Measurements from ENCODE around the gene TRIM61.
"Not testable (repeated sequence)": the region's sequence is repeated elsewhere in the genome, so short reads cannot be mapped to it uniquely, and the experiment has no call there.

The TRIM61 gene

DNA sequence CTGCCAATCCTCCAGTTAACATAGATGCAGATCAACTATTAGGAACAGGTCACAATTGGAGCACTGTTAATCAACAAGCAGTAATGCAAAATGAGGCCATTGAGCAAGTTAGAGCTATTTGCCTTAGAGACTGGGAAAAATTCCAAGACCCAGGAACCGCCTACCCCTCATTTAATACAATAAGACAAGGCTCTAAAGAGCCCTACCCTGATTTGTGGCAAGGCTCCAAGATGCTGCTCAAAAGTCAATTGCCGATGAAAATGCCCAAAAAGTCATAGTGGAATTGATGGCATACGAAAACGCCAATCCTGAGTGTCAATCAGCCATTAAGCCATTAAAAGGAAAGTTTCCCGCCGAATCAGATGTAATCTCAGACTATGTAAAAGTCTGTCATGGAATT lies 20.5 kb upstream of the TRIM61 start:
- no peak for DNase-seq (ENCODE audit: insufficient read length)
- no peak for TF ChIP-seq POLR2A (IDR thresholded peaks at IDR 0.05; ENCODE audit: low read depth, low read length)
- TF ChIP-seq POLR2AphosphoS5 (IDR thresholded peaks at IDR 0.05; ENCODE audit: low read depth, low read length): no peak
- no peak for TF ChIP-seq TAF1 (IDR thresholded peaks at IDR 0.05; ENCODE audit: borderline replicate concordance, low read depth, low read length)
- no peak for FAIRE-seq

DNA sequence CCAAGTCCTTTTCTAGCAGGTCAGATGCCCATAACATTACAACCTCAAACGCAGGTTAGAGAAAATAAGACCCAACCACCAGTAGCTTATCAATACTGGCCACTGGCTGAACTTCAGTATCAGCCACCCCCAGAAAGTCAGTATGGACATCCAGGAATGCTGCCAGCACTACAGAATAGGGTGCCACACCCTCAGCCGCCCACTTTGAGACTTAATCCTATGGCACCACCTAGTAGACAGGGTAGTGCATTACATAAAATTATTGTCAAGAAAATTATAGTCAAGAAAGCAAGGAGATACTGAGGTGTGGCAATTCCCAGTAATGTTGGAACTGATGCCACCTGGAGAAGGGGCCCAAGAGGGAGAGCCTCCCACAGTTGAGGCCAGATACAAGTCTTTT lies 19.9 kb upstream of the TRIM61 start:
- TF ChIP-seq POLR2AphosphoS5 (IDR thresholded peaks at IDR 0.05; ENCODE audit: low read depth, low read length): no peak
- no peak for TF ChIP-seq POLR2A (IDR thresholded peaks at IDR 0.05; ENCODE audit: low read depth, low read length)
- TF ChIP-seq TAF1 (IDR thresholded peaks at IDR 0.05; ENCODE audit: borderline replicate concordance, low read depth, low read length): no peak
- FAIRE-seq (no peak), DNase-seq (ENCODE audit: insufficient read length) (no peak)

DNA sequence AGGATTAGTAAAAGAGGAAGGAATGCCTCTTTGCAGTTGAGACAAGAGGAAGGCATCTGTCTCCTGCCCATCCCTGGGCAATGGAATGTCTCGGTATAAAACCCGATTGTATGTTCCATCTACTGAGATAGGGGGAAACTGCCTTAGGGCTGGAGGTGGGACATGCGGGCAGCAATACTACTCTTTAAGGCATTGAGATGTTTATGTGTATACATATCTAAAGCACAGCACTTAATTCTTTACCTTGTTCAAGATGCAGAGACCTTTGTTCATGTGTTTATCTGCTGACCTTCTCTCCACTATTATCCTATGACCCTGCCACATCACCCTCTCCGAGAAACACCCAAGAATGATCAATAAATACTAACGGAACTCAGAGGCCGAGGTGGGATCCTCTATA lies 18.7 kb upstream of the TRIM61 start:
- not testable (repeated sequence) for FAIRE-seq; DNase-seq (ENCODE audit: insufficient read length)

DNA sequence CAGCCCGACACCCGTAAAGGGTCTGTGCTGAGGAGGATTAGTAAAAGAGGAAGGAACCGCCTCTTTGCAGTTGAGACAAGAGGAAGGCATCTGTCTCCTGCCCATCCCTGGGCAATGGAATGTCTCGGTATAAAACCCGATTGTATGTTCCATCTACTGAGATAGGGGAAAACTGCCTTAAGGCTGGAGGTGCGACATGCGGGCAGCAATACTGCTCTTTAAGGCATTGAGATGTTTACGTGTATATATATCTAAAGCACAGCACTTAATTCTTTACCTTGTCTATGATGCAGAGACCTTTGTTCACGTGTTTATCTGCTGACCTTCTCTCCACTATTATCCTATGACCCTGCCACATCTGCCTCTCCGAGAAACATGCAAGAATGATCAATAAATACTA lies 13.3 kb upstream of the TRIM61 start:
- DNase-seq (ENCODE audit: insufficient read length); FAIRE-seq: not testable (repeated sequence)

DNA sequence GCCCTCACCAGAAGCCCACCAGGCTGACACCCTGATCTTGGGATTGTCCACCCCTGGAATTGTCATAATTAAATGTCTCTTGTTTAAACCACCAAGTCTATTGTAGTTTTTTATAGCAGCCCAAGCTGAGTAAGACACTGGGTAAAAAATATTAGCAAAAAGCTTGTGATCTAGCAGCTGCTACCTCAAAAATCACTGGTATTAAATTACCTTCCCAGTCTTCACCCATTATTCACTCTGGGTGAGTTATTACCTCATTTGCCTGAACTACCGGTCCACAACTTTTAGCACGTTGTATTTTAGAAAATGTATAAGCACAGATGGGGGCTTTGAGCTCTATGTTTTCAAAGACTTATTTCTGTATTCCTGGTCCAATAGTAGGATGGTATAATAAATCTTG lies 12.0 kb upstream of the TRIM61 start:
- no peak for DNase-seq (ENCODE audit: insufficient read length)
- FAIRE-seq: no peak
- TF ChIP-seq TAF1 (IDR thresholded peaks at IDR 0.05; ENCODE audit: borderline replicate concordance, low read depth, low read length) (no peak), POLR2A (IDR thresholded peaks at IDR 0.05; ENCODE audit: low read depth, low read length) (no peak), POLR2AphosphoS5 (IDR thresholded peaks at IDR 0.05; ENCODE audit: low read depth, low read length) (no peak)

DNA sequence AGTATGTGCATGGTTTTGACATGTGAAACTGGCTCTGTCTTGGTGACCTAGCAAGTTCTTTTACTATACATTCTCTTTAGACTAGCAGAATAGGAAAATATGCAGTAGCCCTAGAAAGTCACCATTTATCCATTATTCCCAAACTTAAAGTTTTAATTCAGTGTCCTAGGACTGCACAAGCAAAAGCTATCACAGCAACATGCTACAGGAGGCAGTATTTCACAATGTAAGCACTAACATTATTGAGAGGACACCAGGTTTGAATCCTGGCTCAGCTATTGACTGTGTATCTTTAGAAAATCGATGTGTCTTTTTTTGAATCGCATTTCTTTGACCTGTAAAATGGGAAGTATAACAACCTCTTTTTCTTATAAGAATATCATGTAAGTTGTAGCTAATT lies 5.5 kb downstream of the TRIM61 start:
- FAIRE-seq; DNase-seq (ENCODE audit: insufficient read length): not testable (repeated sequence)

DNA sequence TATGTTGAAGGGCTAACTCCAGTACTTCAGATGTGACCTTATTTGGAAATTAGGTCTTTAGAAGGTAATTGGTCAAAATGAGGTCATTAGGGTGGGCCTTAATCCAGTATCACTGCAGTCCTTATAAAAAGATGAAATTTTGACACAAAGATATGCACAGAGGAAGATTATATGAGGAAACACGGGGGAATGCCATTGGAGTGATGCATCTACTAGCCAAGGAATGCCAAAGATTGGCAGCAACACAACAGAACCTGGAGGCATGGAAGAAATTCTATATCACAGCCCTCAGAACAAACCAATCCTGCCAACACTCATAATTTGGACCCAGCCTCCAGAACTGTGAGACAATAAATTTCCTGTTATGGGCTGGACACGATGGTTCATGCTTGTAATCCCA lies 17.6 kb downstream of the TRIM61 start:
- TF ChIP-seq POLR2AphosphoS5 (IDR thresholded peaks at IDR 0.05; ENCODE audit: low read depth, low read length) (no peak), POLR2A (IDR thresholded peaks at IDR 0.05; ENCODE audit: low read depth, low read length) (no peak), TAF1 (IDR thresholded peaks at IDR 0.05; ENCODE audit: borderline replicate concordance, low read depth, low read length) (no peak)
- FAIRE-seq (no peak), DNase-seq (ENCODE audit: insufficient read length) (no peak)

DNA sequence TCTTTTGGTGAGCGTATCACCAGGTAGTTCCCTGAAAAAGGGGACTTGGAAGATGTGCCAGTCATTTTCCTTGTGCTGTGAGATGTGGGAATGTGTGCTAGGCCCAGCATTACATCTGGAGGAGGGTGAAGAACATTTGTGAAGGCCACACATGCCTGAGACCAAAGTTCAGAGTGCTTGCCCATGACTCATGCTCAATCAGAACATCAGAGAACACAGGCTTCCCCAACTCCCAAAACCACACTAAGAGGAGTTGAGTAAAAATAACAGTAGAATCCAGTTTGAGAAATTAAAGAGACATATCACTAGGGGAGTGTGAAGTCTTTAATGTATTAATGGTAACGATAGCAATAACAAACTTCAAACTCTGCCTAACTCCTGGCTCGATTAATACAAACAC lies 18.0 kb downstream of the TRIM61 start:
- FAIRE-seq; DNase-seq (ENCODE audit: insufficient read length): not testable (repeated sequence)

DNA sequence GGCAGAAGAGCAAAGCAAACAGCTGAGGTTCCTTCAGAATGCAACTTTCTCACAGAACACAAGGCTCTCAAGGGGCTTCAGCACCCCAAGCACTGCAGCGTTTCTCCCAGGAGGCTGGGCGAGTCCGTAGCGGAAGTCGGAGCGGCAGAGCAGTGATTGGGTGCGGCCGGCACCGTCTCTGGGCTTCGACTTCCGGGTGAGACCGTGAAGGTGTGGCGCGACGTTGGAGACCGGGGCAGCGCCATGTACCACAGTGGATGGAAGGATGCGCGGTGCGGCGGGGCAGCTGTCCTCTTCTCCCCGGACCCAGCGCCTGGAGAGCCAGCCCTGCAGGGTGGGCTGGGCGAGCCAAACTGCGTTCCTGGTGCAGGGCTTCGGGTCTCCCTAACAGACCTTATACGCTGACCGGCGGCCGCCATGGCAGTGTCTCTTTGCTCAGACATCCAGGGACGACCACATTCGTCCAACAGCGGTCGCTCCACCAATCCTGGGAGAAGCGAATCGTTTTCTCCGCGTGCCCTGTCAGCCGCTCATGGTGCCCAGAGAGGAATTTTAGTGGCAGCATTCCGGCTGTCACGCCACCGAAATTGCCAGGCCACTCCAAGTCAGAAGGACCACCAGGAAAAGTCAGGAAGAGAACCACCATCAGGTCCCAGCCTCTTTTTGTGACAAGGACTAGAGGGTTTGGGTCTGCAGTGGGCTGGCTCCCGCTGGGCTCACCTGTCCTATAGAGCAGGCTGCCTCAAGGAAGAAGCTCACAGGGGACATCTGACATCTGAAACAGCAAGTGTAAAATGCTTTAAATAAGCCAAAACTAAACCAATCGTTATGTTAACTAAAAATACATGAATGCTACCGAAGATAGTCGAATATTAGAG lies 20.5 kb downstream of the TRIM61 start:
- FAIRE-seq (peak; percentile 98), DNase-seq (ENCODE audit: insufficient read length) (peak; percentile 71)
- TF ChIP-seq TAF1 (IDR thresholded peaks at IDR 0.05; ENCODE audit: borderline replicate concordance, low read depth, low read length): no peak
- peak; percentile 81; the same call in 1 of the 2 replicates for TF ChIP-seq POLR2A (IDR thresholded peaks at IDR 0.05; ENCODE audit: low read depth, low read length)

DNA sequence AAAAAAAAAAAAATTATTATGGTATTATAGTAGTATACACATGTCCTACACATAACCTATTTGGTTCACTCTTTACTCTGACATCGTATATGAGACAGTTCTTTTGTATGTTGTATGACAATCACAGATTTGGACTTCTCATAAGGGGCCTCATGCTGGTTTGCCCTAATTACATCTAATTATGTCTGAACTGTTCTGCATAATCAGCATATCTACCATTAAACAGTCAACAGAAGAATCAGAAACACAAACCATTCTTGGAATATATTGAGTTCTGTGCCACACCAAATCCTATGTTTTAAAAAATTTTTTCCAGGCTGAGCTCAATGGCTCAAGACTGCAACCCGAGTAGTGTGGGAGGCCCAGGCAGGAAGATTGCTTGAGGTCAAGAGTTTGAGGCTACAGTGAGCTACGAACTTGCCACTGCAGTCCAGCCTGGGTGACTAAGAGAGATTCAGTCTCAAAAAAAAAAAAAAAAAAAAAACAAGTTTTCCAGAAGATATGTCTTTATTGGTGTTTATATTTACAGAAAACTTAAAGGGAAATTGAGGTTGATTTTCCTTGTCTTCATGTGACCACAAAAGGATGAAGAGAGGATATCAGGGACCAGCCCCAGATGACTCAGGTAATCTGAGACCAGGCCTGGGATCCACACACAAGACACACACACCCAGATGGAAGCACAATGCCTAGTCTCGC lies 22.2 kb downstream of the TRIM61 start:
- TF ChIP-seq POLR2AphosphoS5 (IDR thresholded peaks at IDR 0.05; ENCODE audit: low read depth, low read length): no peak
- no peak for TF ChIP-seq POLR2A (IDR thresholded peaks at IDR 0.05; ENCODE audit: low read depth, low read length)
- no peak for TF ChIP-seq TAF1 (IDR thresholded peaks at IDR 0.05; ENCODE audit: borderline replicate concordance, low read depth, low read length)
- DNase-seq (ENCODE audit: insufficient read length): no peak
- FAIRE-seq: no peak

DNA sequence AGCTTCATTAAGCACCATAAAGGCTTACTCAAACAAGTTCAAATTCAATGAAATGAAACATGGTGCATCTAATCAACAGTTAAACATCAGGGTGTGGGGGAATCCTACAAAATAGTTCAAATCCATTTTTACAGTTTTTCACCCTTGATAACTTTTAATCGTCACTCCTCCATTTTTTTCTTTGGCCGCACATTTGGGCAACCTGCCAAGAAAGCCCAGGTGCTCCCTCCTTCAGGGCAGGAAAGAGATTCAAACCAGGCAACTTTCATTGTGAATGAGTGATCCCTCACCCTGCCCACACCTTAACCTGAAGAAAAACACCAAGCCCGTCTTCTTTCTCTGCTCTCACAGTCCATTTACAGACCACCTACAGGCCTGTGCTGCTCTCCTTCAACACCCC lies 24.9 kb downstream of the TRIM61 start:
- DNase-seq (ENCODE audit: insufficient read length): no peak
- FAIRE-seq: no peak
- TF ChIP-seq POLR2AphosphoS5 (IDR thresholded peaks at IDR 0.05; ENCODE audit: low read depth, low read length) (no peak), TAF1 (IDR thresholded peaks at IDR 0.05; ENCODE audit: borderline replicate concordance, low read depth, low read length) (no peak), POLR2A (IDR thresholded peaks at IDR 0.05; ENCODE audit: low read depth, low read length) (no peak)

DNA sequence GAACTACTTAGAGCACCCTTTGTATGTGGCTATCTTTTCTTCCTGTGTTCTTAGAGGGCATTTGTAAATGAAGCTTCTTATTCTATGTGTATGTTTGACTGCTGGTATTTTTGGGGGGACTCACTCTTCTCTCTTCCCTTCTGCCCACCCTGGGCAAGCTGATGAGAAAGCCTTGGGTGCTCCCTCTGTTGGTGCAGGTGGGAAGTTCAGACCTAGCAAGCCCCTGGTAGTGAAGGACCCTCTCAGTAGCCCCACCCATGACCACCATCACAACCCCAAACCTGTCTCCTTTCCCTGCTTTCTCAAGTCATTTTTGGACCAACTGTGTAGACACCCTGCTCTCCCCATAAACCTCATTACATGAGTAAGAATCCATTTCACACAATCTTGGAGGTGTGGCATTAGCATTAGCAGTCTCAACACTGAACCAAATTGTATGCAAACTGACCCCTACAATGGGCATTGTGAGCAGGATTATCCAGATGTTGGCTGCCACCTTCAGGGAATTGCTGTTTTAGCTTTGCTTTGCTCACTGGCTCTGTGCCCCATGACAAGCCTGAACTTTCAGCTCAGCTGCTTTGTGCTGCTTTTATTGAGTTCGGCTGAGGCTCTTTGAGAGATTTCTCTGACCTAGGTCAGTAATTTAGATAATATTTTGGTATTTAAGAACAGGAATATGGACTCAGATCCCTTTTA lies 27.9 kb downstream of the TRIM61 start:
- TF ChIP-seq POLR2AphosphoS5 (IDR thresholded peaks at IDR 0.05; ENCODE audit: low read depth, low read length) (no peak), TAF1 (IDR thresholded peaks at IDR 0.05; ENCODE audit: borderline replicate concordance, low read depth, low read length) (no peak), POLR2A (IDR thresholded peaks at IDR 0.05; ENCODE audit: low read depth, low read length) (no peak)
- FAIRE-seq (no peak), DNase-seq (ENCODE audit: insufficient read length) (no peak)
